ENCODE data around the gene KCNE4.

The KCNE4 gene

GRCh38 chr2:223050900-223051504, 988 bp upstream of the KCNE4 start:
- H3K27me3 ChIP-seq (ENCODE audit: insufficient read depth, low read length): peaks cover 5% of the 10 kb centered on the region; the same call in 1 of the 2 replicates
- H3K4me3 ChIP-seq (ENCODE audit: low read length): no peak overlapping the region
- H3K36me3 ChIP-seq (ENCODE audit: insufficient read depth, low read depth, low read length): no peaks in the 10 kb centered on the region
- no peak overlapping the region for H3K9ac ChIP-seq (ENCODE audit: low read depth, low read length)
- H3K4me1 ChIP-seq (ENCODE audit: insufficient read depth, low read length): peaks cover 7% of the 10 kb centered on the region; the same call in 1 of the 2 replicates
- no peaks in the 10 kb centered on the region for H3K9me3 ChIP-seq (ENCODE audit: insufficient read depth, low read depth, low read length)
- no peak overlapping the region for H3K27ac ChIP-seq (ENCODE audit: low read length)

GRCh38 chr2:223052548-223053483, 826 bp downstream of the KCNE4 start:
- Histone ChIP-seq H3K4me3 (ENCODE audit: low read length) (no peak overlapping the region), H3K9ac (ENCODE audit: low read depth, low read length) (no peak overlapping the region), H3K9me3 (ENCODE audit: insufficient read depth, low read depth, low read length) (no peaks in the 10 kb centered on the region), H3K36me3 (ENCODE audit: insufficient read depth, low read depth, low read length) (no peaks in the 10 kb centered on the region), H3K4me1 (ENCODE audit: insufficient read depth, low read length) (peaks cover 7% of the 10 kb centered on the region; the same call in 1 of the 2 replicates), H3K27ac (ENCODE audit: low read length) (no peak overlapping the region), H3K27me3 (ENCODE audit: insufficient read depth, low read length) (peaks cover 5% of the 10 kb centered on the region; the same call in 1 of the 2 replicates)

GRCh38 chr2:223053484-223054192, 1.6 kb downstream of the KCNE4 start:
- no peaks in the 10 kb centered on the region for H3K36me3 ChIP-seq (ENCODE audit: insufficient read depth, low read depth, low read length)
- no peaks in the 10 kb centered on the region for H3K9me3 ChIP-seq (ENCODE audit: insufficient read depth, low read depth, low read length)
- peaks cover 5% of the 10 kb centered on the region; the same call in 1 of the 2 replicates for H3K27me3 ChIP-seq (ENCODE audit: insufficient read depth, low read length)
- peaks cover 7% of the 10 kb centered on the region; the same call in 1 of the 2 replicates for H3K4me1 ChIP-seq (ENCODE audit: insufficient read depth, low read length)
- no peak overlapping the region for H3K4me3 ChIP-seq (ENCODE audit: low read length)
- H3K27ac ChIP-seq (ENCODE audit: low read length): no peak overlapping the region
- no peak overlapping the region for H3K9ac ChIP-seq (ENCODE audit: low read depth, low read length)

- no peak overlapping the region for H3K9ac ChIP-seq (ENCODE audit: low read depth, low read length)
- no peak overlapping the region for H3K4me3 ChIP-seq (ENCODE audit: low read length)
- H3K4me1 ChIP-seq (ENCODE audit: insufficient read depth, low read length): peaks cover 7% of the 10 kb centered on the region; the same call in 1 of the 2 replicates
- no peaks in the 10 kb centered on the region for H3K9me3 ChIP-seq (ENCODE audit: insufficient read depth, low read depth, low read length)
- H3K27ac ChIP-seq (ENCODE audit: low read length): no peak overlapping the region
- H3K36me3 ChIP-seq (ENCODE audit: insufficient read depth, low read depth, low read length): no peaks in the 10 kb centered on the region
- H3K27me3 ChIP-seq (ENCODE audit: insufficient read depth, low read length): peaks cover 5% of the 10 kb centered on the region; the same call in 1 of the 2 replicates
These were observed 2.3 kb downstream of the KCNE4 start for GRCh38 chr2:223054193-223054781.

GRCh38 chr2:223055140-223055539, 3.1 kb downstream of the KCNE4 start:
- Histone ChIP-seq H3K27ac (ENCODE audit: low read length) (no peak overlapping the region), H3K4me3 (ENCODE audit: low read length) (no peak overlapping the region), H3K9me3 (ENCODE audit: insufficient read depth, low read depth, low read length) (no peaks in the 10 kb centered on the region), H3K27me3 (ENCODE audit: insufficient read depth, low read length) (peaks cover 5% of the 10 kb centered on the region; the same call in 1 of the 2 replicates), H3K4me1 (ENCODE audit: insufficient read depth, low read length) (peaks cover 7% of the 10 kb centered on the region; the same call in 1 of the 2 replicates), H3K9ac (ENCODE audit: low read depth, low read length) (no peak overlapping the region), H3K36me3 (ENCODE audit: insufficient read depth, low read depth, low read length) (no peaks in the 10 kb centered on the region)

GRCh38 chr2:223055836-223056235, 3.8 kb downstream of the KCNE4 start:
- no peaks in the 10 kb centered on the region for H3K36me3 ChIP-seq (ENCODE audit: insufficient read depth, low read depth, low read length)
- no peaks in the 10 kb centered on the region for H3K9me3 ChIP-seq (ENCODE audit: insufficient read depth, low read depth, low read length)
- H3K9ac ChIP-seq (ENCODE audit: low read depth, low read length): no peak overlapping the region
- no peak overlapping the region for H3K4me3 ChIP-seq (ENCODE audit: low read length)
- peaks cover 5% of the 10 kb centered on the region; the same call in 1 of the 2 replicates for H3K27me3 ChIP-seq (ENCODE audit: insufficient read depth, low read length)
- H3K27ac ChIP-seq (ENCODE audit: low read length): no peak overlapping the region
- H3K4me1 ChIP-seq (ENCODE audit: insufficient read depth, low read length): peaks cover 7% of the 10 kb centered on the region; the same call in 1 of the 2 replicates

- Histone ChIP-seq H3K9me3 (ENCODE audit: insufficient read depth, low read depth, low read length) (no peaks in the 10 kb centered on the region), H3K27me3 (ENCODE audit: insufficient read depth, low read length) (peaks cover 4% of the 10 kb centered on the region; the same call in 1 of the 2 replicates), H3K4me1 (ENCODE audit: insufficient read depth, low read length) (peaks cover 3% of the 10 kb centered on the region; the same call in 1 of the 2 replicates), H3K36me3 (ENCODE audit: insufficient read depth, low read depth, low read length) (no peaks in the 10 kb centered on the region), H3K9ac (ENCODE audit: low read depth, low read length) (no peak overlapping the region), H3K27ac (ENCODE audit: low read length) (no peak overlapping the region), H3K4me3 (ENCODE audit: low read length) (no peak overlapping the region)
These were observed 4.9 kb downstream of the KCNE4 start for GRCh38 chr2:223056701-223057418.

GRCh38 chr2:223057569-223057968, 5.6 kb downstream of the KCNE4 start:
- H3K27me3 ChIP-seq (ENCODE audit: insufficient read depth, low read length): no peaks in the 10 kb centered on the region
- H3K27ac ChIP-seq (ENCODE audit: low read length): no peak overlapping the region
- no peaks in the 10 kb centered on the region for H3K9me3 ChIP-seq (ENCODE audit: insufficient read depth, low read depth, low read length)
- no peaks in the 10 kb centered on the region; the same call in 1 of the 2 replicates for H3K4me1 ChIP-seq (ENCODE audit: insufficient read depth, low read length)
- H3K9ac ChIP-seq (ENCODE audit: low read depth, low read length): no peak overlapping the region
- no peaks in the 10 kb centered on the region for H3K36me3 ChIP-seq (ENCODE audit: insufficient read depth, low read depth, low read length)
- no peak overlapping the region for H3K4me3 ChIP-seq (ENCODE audit: low read length)

GRCh38 chr2:223058952-223059716, 7.1 kb downstream of the KCNE4 start:
- Histone ChIP-seq H3K27me3 (ENCODE audit: insufficient read depth, low read length) (no peaks in the 10 kb centered on the region), H3K27ac (ENCODE audit: low read length) (no peak overlapping the region), H3K9me3 (ENCODE audit: insufficient read depth, low read depth, low read length) (no peaks in the 10 kb centered on the region), H3K4me3 (ENCODE audit: low read length) (no peak overlapping the region), H3K4me1 (ENCODE audit: insufficient read depth, low read length) (no peaks in the 10 kb centered on the region), H3K9ac (ENCODE audit: low read depth, low read length) (no peak overlapping the region), H3K36me3 (ENCODE audit: insufficient read depth, low read depth, low read length) (no peaks in the 10 kb centered on the region)

GRCh38 chr2:223060201-223060825, 8.3 kb downstream of the KCNE4 start:
- no peaks in the 10 kb centered on the region for H3K27me3 ChIP-seq (ENCODE audit: insufficient read depth, low read length)
- no peaks in the 10 kb centered on the region for H3K4me1 ChIP-seq (ENCODE audit: insufficient read depth, low read length)
- no peak overlapping the region for H3K4me3 ChIP-seq (ENCODE audit: low read length)
- no peak overlapping the region for H3K27ac ChIP-seq (ENCODE audit: low read length)
- H3K9ac ChIP-seq (ENCODE audit: low read depth, low read length): no peak overlapping the region
- H3K36me3 ChIP-seq (ENCODE audit: insufficient read depth, low read depth, low read length): no peaks in the 10 kb centered on the region
- H3K9me3 ChIP-seq (ENCODE audit: insufficient read depth, low read depth, low read length): no peaks in the 10 kb centered on the region

Data from iPS-20b (cell line).